B cell (primary cell): ENCODE data around the gene LIN37. TPM values are rescaled to one million over a fixed set of nuclear protein-coding genes. Genes with fewer than 3 reads are reported as not detected.

Source experiments
- ATAC-seq: fragments of 200-7000 bp; cut with Tn5 transposase; one replicate; pipeline ENCODE4 v1.10.0; 2021; ENCODE audit warnings: low read depth, mild to moderate bottlenecking, moderate number of reproducible peaks, moderate library complexity
- CTCF ChIA-PET: fragments of 350-600 bp; sonication (Branson Sonifier 250); formaldehyde crosslinking; loops from one replicate; lab custom pipeline; 2021; ENCODE audit warnings: antibody characterized with exemption, inconsistent platforms; lab: Charles Lee
- POLR2A ChIA-PET: fragments of 350-600 bp; sonication (Branson Sonifier 250); formaldehyde crosslinking; loops from one replicate; lab custom pipeline; 2021; ENCODE audit warnings: antibody characterized with exemption; lab: Charles Lee
- DNase-seq: peaks from one replicate; pipeline ENCODE4 v3.0.0; 2013
- H2AFZ ChIP-seq: 2 replicates; pipeline ENCODE4 v1.6.1; 2012; ENCODE audit warnings: mild to moderate bottlenecking, low read depth, low read length; ENCODE audit not compliant: insufficient read depth, poor library complexity, severe bottlenecking
- H3K27ac ChIP-seq, 2 donors: 1 replicate in 1 of 2; 2 replicates in 1 of 2; pipeline ENCODE4 v1.5.1; 2012 to 2013; ENCODE audit warnings: low read length in 2 of 2, mild to moderate bottlenecking in 2 of 2, moderate library complexity in 1 of 2
- H3K27me3 ChIP-seq, 4 experiments: fragments of 200-600 bp in 1 of 4; sonication (generic) in 1 of 4; replicated peaks in 1 of 4; 1 replicate in 2 of 4; 2 replicates in 2 of 4; pipeline versions ENCODE4 v1.6.1 to v1.7.0; 2013 to 2016; ENCODE audit warnings: low read length in 3 of 4, mild to moderate bottlenecking in 2 of 4, mixed read lengths in 1 of 4, moderate library complexity in 1 of 4; ENCODE audit not compliant: insufficient read depth in 4 of 4, control insufficient read depth in 3 of 4; ENCODE audit errors: control extremely low read depth in 1 of 4
- H3K36me3 ChIP-seq, 2 experiments: replicated peaks in 1 of 2; 1 replicate in 1 of 2; 2 replicates in 1 of 2; pipeline versions ENCODE4 v1.6.1 to v1.7.1; 2013; ENCODE audit warnings: low read length in 1 of 2; ENCODE audit not compliant: insufficient read depth in 2 of 2, control insufficient read depth in 1 of 2; ENCODE audit errors: control extremely low read depth in 1 of 2, extremely low read depth in 1 of 2
- H3K4me1 ChIP-seq, 2 donors: fragments of 200-600 bp in 1 of 2; sonication (generic) in 1 of 2; 1 replicate in 1 of 2; 2 replicates in 1 of 2; pipeline versions ENCODE4 v1.5.1 to v1.6.1; 2013 to 2017; ENCODE audit warnings: low read length in 2 of 2; ENCODE audit not compliant: control insufficient read depth in 2 of 2, insufficient read depth in 2 of 2
- H3K4me2 ChIP-seq: replicated peaks from 2 replicates; pipeline ENCODE3; 2012; ENCODE audit warnings: mild to moderate bottlenecking, low read depth, low read length; ENCODE audit not compliant: poor library complexity, severe bottlenecking
- H3K4me3 ChIP-seq, 5 experiments: fragments of 200-600 bp in 1 of 5; sonication (generic) in 1 of 5; 1 replicate in 3 of 5; 2 replicates in 2 of 5; pipeline versions ENCODE4 v1.5.1 to v1.7.0; 2011 to 2016; ENCODE audit warnings: low read length in 4 of 5, mild to moderate bottlenecking in 4 of 5, low read depth in 2 of 5, control low read depth in 1 of 5, moderate library complexity in 1 of 5; ENCODE audit not compliant: insufficient read depth in 1 of 5; ENCODE audit errors: control extremely low read depth in 1 of 5, extremely low read depth in 1 of 5
- H3K79me2 ChIP-seq: fragments of 200-600 bp; sonication (generic); one replicate; pipeline ENCODE4 v1.6.0; 2016; ENCODE audit warnings: low read length; ENCODE audit not compliant: control insufficient read depth, insufficient read depth
- H3K9ac ChIP-seq: fragments of 200-600 bp; sonication (generic); 2 replicates; pipeline ENCODE4 v1.6.1; 2017; ENCODE audit warnings: mild to moderate bottlenecking, low read length, moderate library complexity
- H3K9me3 ChIP-seq, 3 donors: one replicate each; pipeline versions ENCODE4 v1.6.1 to v1.7.1; 2013; ENCODE audit warnings: low read length in 2 of 3; ENCODE audit not compliant: control insufficient read depth in 2 of 3, insufficient read depth in 1 of 3; ENCODE audit errors: control extremely low read depth in 1 of 3
- H4K20me1 ChIP-seq: 2 replicates; pipeline ENCODE4 v1.6.0; 2012; ENCODE audit warnings: mild to moderate bottlenecking, low read length; ENCODE audit not compliant: insufficient read depth, control insufficient read depth, poor library complexity, severe bottlenecking
- H3K27ac Mint-ChIP-seq: one replicate; pipeline ENCODE4 v1.8.0; 2021; ENCODE audit warnings: mixed read lengths
- H3K27me3 Mint-ChIP-seq: one replicate; pipeline ENCODE4 v1.8.0; 2021; ENCODE audit warnings: mixed read lengths
- H3K4me1 Mint-ChIP-seq: one replicate; pipeline ENCODE4 v1.8.0; 2021; ENCODE audit warnings: mixed read lengths
- H3K4me3 Mint-ChIP-seq: one replicate; pipeline ENCODE4 v1.8.0; 2021; ENCODE audit warnings: mixed read lengths
- H3K9me3 Mint-ChIP-seq: one replicate; pipeline ENCODE4 v1.8.0; 2022; ENCODE audit warnings: mixed read lengths; ENCODE audit not compliant: insufficient read depth
- EZH2 ChIP-seq: IDR thresholded peaks from 2 replicates; pipeline ENCODE4 v1.6.1; 2012; ENCODE audit warnings: borderline replicate concordance, low read depth, mild to moderate bottlenecking, moderate library complexity, low read length; ENCODE audit not compliant: insufficient read depth, poor library complexity, severe bottlenecking
- WGBS: methylation state at CpG from one replicate; pipeline ENCODE4 v1.1.5; 2013; ENCODE audit warnings: missing lambda C conversion rate; ENCODE audit not compliant: insufficient coverage; 5-methylcytosine and 5-hydroxymethylcytosine counted together
- intact Hi-C: fragments of 100-400 bp; cut with micrococcal nuclease; formaldehyde crosslinking; loops from one replicate; pipeline ENCODE4 v1.10.0; 2022
- polyA plus RNA-seq: library from polyadenylated mRNA; depleted of rRNA; stranded (reverse); fragments of >200 nt; gene quantifications from 2 replicates; pipeline ENCODE4 v1.2.3, GENCODE V29; 2012
- total RNA-seq, 2 donors: library from RNA; stranded (reverse); fragments of 120-200 nt in 1 of 2; gene quantifications; 1 replicate in 1 of 2; 2 replicates in 1 of 2; pipeline versions ENCODE4 v1.2.3 to v1.2.4, GENCODE V29; 2013 to 2022
- TF ChIP-seq, protein P1 (sequence below): fragments of 200-600 bp; IDR thresholded peaks from one replicate; pipeline ENCODE4 v1.8.0; 2022; ENCODE audit warnings: antibody characterized with exemption, mild to moderate bottlenecking

The LIN37 gene
- total and polyA plus RNA-seq, 2 donors (not counting 1 experiment from before 2014, with no cell fraction given): 22.3 to 64.1 TPM

DNA sequence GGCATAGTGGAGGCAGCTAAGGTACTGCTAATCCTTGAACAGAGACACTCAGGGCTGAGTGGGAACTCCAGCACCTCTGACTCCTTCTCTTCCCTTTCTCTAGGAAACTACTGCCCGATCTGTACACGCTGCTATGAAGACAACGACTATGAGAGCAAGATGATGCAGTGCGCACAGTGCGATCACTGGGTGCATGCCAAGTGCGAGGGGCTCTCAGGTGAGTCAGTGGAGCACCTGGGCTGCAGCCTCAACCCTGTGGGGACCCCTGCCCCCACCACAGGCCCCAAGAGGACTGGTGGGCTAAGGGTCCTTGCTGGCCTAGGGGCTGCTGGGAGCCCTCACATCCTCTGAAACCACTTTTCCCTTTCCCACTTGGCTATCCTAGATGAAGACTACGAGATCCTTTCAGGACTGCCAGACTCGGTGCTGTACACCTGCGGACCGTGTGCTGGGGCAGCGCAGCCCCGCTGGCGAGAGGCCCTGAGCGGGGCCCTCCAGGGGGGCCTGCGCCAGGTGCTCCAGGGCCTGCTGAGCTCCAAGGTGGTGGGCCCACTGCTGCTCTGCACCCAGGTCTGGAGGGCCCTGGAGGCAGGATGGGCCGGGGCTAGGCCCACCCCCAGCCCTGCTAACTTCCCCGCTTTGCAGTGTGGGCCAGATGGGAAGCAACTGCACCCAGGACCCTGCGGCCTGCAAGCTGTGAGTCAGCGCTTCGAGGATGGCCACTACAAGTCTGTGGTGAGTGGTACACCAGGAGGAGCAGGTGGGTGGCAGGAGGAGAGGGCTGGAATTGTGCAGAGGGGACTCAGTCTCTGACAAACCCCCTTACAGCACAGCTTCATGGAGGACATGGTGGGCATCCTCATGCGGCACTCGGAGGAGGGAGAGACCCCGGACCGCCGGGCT, 21.1 kb upstream of the LIN37 start:
- Mint-ChIP-seq H3K4me3 (no peak overlapping the region), H3K27ac (no peak overlapping the region), H3K27me3 (no peaks in the 10 kb centered on the region), H3K9me3 (no peaks in the 10 kb centered on the region), H3K4me1 (no peaks in the 10 kb centered on the region)
- Histone ChIP-seq H3K79me2 (peaks cover 68% of the 10 kb centered on the region), H3K36me3 (peaks cover 7 to 97% of the 10 kb centered on the region in 2 experiments), H3K9me3 (no peaks in the 10 kb centered on the region), H2AFZ (no peak overlapping the region), H3K4me1 (no peaks in the 10 kb centered on the region), H3K4me2 (no peak overlapping the region), H3K4me3 (no peak overlapping the region), H3K27me3 (no peaks in the 10 kb centered on the region), H4K20me1 (peaks cover 56% of the 10 kb centered on the region), H3K9ac (no peak overlapping the region), H3K27ac (no peak overlapping the region)
- DNase-seq: no peak
- ATAC-seq: no peak
- TF ChIP-seq, protein P1, sequence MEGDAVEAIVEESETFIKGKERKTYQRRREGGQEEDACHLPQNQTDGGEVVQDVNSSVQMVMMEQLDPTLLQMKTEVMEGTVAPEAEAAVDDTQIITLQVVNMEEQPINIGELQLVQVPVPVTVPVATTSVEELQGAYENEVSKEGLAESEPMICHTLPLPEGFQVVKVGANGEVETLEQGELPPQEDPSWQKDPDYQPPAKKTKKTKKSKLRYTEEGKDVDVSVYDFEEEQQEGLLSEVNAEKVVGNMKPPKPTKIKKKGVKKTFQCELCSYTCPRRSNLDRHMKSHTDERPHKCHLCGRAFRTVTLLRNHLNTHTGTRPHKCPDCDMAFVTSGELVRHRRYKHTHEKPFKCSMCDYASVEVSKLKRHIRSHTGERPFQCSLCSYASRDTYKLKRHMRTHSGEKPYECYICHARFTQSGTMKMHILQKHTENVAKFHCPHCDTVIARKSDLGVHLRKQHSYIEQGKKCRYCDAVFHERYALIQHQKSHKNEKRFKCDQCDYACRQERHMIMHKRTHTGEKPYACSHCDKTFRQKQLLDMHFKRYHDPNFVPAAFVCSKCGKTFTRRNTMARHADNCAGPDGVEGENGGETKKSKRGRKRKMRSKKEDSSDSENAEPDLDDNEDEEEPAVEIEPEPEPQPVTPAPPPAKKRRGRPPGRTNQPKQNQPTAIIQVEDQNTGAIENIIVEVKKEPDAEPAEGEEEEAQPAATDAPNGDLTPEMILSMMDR: no peak
- TF ChIP-seq EZH2: no peak
- intact Hi-C loops: no loop called here
- WGBS: 98% methylated on average over 25 of the region's 25 CpGs
- POLR2A ChIA-PET: interaction anchor here (0.6 kb wide), 1 partner anchor 415 kb away, joined by 3 read pairs; no protein-coding TSS in a partner anchor
- CTCF ChIA-PET: no interaction called here
